ENCODE results near the gene ARID2.

GRCh38 chr12:45918818-45919217 lies 189.3 kb downstream of the ARID2 start:
- TF ChIP-seq FOXP1 (IDR thresholded peaks at IDR 0.05) (no peak), FOXP1 (CRISPR knock-in tag; IDR thresholded peaks at IDR 0.05) (no peak), RNF219 (CRISPR knock-in tag; IDR thresholded peaks at IDR 0.05) (no peak), BCL3 (CRISPR knock-in tag; IDR thresholded peaks at IDR 0.05) (no peak)

Measured in HepG2 (cell line).